Measurements from ENCODE around the gene ATF7IP.

DNA sequence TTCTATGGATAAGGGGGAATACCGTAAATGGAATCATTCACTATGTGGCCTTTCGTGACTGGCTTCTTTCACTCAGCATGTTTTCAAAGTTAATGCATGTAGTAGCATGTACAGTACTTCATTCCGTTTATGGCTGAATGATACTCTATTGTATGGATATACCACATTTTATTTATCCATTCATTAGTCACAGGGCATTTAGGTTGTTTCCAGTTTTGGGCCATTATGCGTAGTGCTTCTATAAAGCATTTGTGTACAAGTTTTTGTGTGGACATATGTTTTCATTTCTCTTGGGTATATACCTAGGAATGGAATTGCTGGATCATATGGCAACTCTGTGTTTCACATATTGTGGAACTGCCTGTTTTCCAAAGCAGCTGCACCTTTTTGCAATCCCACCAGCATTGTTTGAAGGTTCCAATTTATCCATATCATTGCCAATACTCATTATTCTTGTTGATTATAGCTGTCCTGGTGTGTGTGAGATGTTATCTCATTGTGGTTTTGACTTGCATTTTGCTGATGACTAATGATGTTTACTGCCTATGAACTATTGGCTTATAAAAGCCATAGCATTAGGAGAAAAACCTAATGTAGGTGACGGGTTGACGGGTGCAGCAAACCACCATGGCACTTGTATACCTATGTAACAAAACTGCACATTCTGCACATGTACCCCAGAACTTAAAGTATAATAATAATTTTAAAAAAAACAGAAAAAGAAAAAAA, 45.5 kb downstream of the ATF7IP start:
- TF ChIP-seq, protein P1, sequence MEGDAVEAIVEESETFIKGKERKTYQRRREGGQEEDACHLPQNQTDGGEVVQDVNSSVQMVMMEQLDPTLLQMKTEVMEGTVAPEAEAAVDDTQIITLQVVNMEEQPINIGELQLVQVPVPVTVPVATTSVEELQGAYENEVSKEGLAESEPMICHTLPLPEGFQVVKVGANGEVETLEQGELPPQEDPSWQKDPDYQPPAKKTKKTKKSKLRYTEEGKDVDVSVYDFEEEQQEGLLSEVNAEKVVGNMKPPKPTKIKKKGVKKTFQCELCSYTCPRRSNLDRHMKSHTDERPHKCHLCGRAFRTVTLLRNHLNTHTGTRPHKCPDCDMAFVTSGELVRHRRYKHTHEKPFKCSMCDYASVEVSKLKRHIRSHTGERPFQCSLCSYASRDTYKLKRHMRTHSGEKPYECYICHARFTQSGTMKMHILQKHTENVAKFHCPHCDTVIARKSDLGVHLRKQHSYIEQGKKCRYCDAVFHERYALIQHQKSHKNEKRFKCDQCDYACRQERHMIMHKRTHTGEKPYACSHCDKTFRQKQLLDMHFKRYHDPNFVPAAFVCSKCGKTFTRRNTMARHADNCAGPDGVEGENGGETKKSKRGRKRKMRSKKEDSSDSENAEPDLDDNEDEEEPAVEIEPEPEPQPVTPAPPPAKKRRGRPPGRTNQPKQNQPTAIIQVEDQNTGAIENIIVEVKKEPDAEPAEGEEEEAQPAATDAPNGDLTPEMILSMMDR (conservative IDR thresholded peaks at IDR 0.05; ENCODE audit: low read length) = no peak
- TF ChIP-seq EZH2phosphoT487 (IDR thresholded peaks at IDR 0.05; ENCODE audit: borderline replicate concordance, low read depth, low read length) = no peak
